Vagina (tissue), 2 donors: ENCODE measurements around the gene TRIP4.

Experiments
- POLR2AphosphoS5 ChIP-seq, 2 donors: sonication (generic); formaldehyde crosslinking; IDR thresholded peaks; one replicate each; pipeline ENCODE4 v1.9.0; 2017; ENCODE audit warnings: antibody characterized with exemption in 2 of 2, mild to moderate bottlenecking in 2 of 2, low read depth in 1 of 2; ENCODE audit not compliant: insufficient read depth in 1 of 2
- TF ChIP-seq, protein P1 (sequence below), 3 experiments: fragments of 450-650 bp in 2 of 3; fragments of 200-600 bp in 1 of 3; sonication (generic) in 1 of 3; IDR thresholded peaks; one replicate each; pipeline ENCODE4 v1.5.1; 2017 to 2019; ENCODE audit warnings: antibody characterized with exemption in 3 of 3, mild to moderate bottlenecking in 2 of 3, moderate library complexity in 2 of 3

- TF ChIP-seq POLR2AphosphoS5 (IDR thresholded peaks at IDR 0.05; ENCODE audit: insufficient read depth in 1 of 2, low read depth in 1 of 2) = no peak
- TF ChIP-seq, protein P1, sequence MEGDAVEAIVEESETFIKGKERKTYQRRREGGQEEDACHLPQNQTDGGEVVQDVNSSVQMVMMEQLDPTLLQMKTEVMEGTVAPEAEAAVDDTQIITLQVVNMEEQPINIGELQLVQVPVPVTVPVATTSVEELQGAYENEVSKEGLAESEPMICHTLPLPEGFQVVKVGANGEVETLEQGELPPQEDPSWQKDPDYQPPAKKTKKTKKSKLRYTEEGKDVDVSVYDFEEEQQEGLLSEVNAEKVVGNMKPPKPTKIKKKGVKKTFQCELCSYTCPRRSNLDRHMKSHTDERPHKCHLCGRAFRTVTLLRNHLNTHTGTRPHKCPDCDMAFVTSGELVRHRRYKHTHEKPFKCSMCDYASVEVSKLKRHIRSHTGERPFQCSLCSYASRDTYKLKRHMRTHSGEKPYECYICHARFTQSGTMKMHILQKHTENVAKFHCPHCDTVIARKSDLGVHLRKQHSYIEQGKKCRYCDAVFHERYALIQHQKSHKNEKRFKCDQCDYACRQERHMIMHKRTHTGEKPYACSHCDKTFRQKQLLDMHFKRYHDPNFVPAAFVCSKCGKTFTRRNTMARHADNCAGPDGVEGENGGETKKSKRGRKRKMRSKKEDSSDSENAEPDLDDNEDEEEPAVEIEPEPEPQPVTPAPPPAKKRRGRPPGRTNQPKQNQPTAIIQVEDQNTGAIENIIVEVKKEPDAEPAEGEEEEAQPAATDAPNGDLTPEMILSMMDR (IDR thresholded peaks at IDR 0.05) = no peak
Measured at GRCh38 chr15:64462492-64462891, 74.9 kb downstream of the TRIP4 start.
